Thyroid gland (tissue), 4 donors: Measurements from ENCODE around the gene DLGAP4.

Source experiments
- POLR2A ChIP-seq, 2 donors: fragments of 450-650 bp; IDR thresholded peaks; one replicate each; pipeline ENCODE4 v1.6.1; 2017; ENCODE audit warnings: antibody characterized with exemption in 2 of 2, mild to moderate bottlenecking in 2 of 2, moderate library complexity in 1 of 2
- TF ChIP-seq, protein P1 (sequence below), 6 experiments: fragments of 200-600 bp in 3 of 6; fragments of 450-650 bp in 3 of 6; sonication (generic) in 3 of 6; IDR thresholded peaks; one replicate each; pipeline ENCODE4 v1.5.1; 2016 to 2019; ENCODE audit warnings: antibody characterized with exemption in 6 of 6, mild to moderate bottlenecking in 2 of 6, inconsistent platforms in 1 of 6, moderate library complexity in 1 of 6

DNA sequence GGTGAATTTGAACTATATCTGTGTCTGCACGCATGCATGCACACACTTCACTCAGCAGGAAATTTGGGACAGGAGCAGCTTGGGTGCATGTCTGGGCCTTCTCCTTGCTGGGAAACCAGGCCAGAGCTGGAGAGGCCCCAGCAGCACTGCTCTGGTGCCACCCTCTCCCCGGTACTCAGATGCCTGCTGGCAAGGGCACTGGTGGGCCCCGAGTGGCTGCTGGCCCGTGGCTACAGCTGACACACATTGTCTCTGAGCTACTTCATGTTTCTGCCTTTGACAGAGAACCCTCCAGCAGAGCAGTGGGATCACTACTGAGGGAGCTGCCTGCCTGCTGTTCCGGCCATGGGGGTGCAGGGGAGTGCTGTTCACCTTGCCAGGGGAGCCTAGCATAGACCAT is 37.5 kb downstream of the DLGAP4 start:
- no peak for TF ChIP-seq POLR2A (IDR thresholded peaks at IDR 0.05)
- TF ChIP-seq, protein P1, sequence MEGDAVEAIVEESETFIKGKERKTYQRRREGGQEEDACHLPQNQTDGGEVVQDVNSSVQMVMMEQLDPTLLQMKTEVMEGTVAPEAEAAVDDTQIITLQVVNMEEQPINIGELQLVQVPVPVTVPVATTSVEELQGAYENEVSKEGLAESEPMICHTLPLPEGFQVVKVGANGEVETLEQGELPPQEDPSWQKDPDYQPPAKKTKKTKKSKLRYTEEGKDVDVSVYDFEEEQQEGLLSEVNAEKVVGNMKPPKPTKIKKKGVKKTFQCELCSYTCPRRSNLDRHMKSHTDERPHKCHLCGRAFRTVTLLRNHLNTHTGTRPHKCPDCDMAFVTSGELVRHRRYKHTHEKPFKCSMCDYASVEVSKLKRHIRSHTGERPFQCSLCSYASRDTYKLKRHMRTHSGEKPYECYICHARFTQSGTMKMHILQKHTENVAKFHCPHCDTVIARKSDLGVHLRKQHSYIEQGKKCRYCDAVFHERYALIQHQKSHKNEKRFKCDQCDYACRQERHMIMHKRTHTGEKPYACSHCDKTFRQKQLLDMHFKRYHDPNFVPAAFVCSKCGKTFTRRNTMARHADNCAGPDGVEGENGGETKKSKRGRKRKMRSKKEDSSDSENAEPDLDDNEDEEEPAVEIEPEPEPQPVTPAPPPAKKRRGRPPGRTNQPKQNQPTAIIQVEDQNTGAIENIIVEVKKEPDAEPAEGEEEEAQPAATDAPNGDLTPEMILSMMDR (IDR thresholded peaks at IDR 0.05) = no peak
